Activated T-helper 1 cell treated with anti-CD3 and anti-CD28 coated beads, Interleukin-12 subunit alpha, Interleukin-12 subunit beta, Interleukin-2, Interleukin-4 antibody, amounts not matched to agents 30 ng/mL and 10 ng/mL and 1 ng/mL, durations not matched to agents 14 hours and 24 hours and 36 hours (primary cell): ENCODE results near the gene UNC119. TPM values are rescaled to one million over a fixed set of nuclear protein-coding genes. Genes with fewer than 3 reads are reported as not detected.

Experiments
- DNase-seq: peaks from one replicate; pipeline ENCODE4 v3.0.0; 2021; ENCODE audit warnings: low spot score
- H3K27ac Mint-ChIP-seq: one replicate; pipeline ENCODE4 v1.8.0; 2021; ENCODE audit warnings: mild to moderate bottlenecking, mixed read lengths
- H3K27me3 Mint-ChIP-seq: one replicate; pipeline ENCODE4 v1.8.0; 2022; ENCODE audit warnings: mild to moderate bottlenecking, moderate library complexity, mixed read lengths; ENCODE audit not compliant: insufficient read depth
- H3K36me3 Mint-ChIP-seq: one replicate; pipeline ENCODE4 v1.8.0; 2021; ENCODE audit warnings: low read depth, mixed read lengths
- H3K4me1 Mint-ChIP-seq: one replicate; pipeline ENCODE4 v1.8.0; 2021; ENCODE audit warnings: low read depth, mixed read lengths
- H3K4me3 Mint-ChIP-seq: one replicate; pipeline ENCODE4 v1.8.0; 2021; ENCODE audit warnings: mild to moderate bottlenecking, moderate library complexity, mixed read lengths
- H3K9me3 Mint-ChIP-seq: one replicate; pipeline ENCODE4 v1.8.0; 2021; ENCODE audit warnings: mixed read lengths
- intact Hi-C: fragments of 100-400 bp; cut with micrococcal nuclease; formaldehyde crosslinking; loops from one replicate; pipeline ENCODE4 v1.15.1; 2024
- total RNA-seq: library from RNA; stranded (reverse); gene quantifications from 2 replicates; pipeline ENCODE4 v1.2.3, GENCODE V29; 2022

Gene UNC119
- 63.3 and 63.9 TPM in 2 replicates for total RNA-seq

DNA sequence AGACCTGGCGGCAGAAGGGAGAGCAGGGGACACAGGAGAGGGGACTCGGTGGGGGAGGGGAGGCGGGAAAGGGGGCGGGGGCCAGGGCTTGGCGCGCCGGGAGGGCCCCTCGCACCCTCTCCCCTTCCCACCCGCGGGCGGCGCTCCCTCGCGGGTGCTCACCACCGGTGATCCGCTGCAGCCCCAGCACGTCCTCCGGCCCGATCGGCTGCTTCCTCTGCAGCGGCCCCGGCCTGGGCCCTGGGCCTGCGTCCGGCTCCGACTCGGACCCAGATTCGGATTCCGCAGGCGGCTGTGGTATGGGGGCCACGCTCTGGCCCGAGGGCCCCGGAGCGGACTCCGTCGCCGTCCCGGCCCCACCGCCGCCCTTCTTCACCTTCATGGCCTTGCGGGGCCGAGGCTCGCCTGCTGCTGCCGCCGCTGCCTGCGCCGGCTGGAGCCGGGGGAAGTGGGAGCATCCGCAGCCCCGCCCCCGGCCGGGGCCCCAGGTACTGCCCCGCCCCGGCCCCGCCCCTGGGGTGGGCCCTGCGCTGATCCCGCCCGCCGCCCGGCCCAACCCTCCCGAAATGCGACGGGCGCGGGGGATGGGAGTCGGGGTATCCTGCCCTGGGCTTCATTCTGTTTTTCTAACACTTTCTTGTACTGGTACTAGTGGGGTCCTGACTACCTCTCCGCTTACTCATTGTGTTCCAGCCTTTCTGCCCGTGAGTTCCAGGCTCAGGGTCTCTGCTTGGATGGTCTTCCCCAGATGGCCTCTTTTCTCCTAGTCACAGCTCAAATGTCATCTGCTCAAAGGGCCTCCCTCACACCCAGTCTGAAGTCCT is at the start of gene UNC119:
Gene UNC119 (minus strand): TSS at position 449 of the 824 bp plus-strand sequence. CDS start 67 bp downstream, at position 382.
- Mint-ChIP-seq H3K4me1 (peaks cover 66% of the 10 kb centered on the region), H3K4me3 (peak within 1 kb of the TSS; percentile 94), H3K27ac (peak within 1 kb of the TSS; percentile 91), H3K9me3 (no peaks in the 10 kb centered on the region), H3K36me3 (peaks cover 46% of the 10 kb centered on the region), H3K27me3 (no peaks in the 10 kb centered on the region)
- intact Hi-C loops = loop anchor here (1.0 kb wide), 2 partner anchors 19 to 24 kb away; partner anchors contain the start of genes ALDOC and PIGS
- peak; percentile 70 for DNase-seq

- H3K4me1 Mint-ChIP-seq = peaks cover 26% of the 10 kb centered on the region
- intact Hi-C loops = loop anchor here (1.0 to 5.0 kb wide), 11 partner anchors 13 to 353 kb away; partner anchors contain the start of genes BLTP2, IFT20, PHF12 and PIGS
- peak overlapping the region; percentile 98 for H3K27ac Mint-ChIP-seq
- no peaks in the 10 kb centered on the region for H3K9me3 Mint-ChIP-seq
- peak; percentile 49 for DNase-seq
- peak overlapping the region; percentile 96 for H3K4me3 Mint-ChIP-seq
- no peaks in the 10 kb centered on the region for H3K27me3 Mint-ChIP-seq
- H3K36me3 Mint-ChIP-seq = peaks cover 7% of the 10 kb centered on the region
Observed at GRCh38 chr17:28599311-28600184, 47.1 kb upstream of the UNC119 start.

DNA sequence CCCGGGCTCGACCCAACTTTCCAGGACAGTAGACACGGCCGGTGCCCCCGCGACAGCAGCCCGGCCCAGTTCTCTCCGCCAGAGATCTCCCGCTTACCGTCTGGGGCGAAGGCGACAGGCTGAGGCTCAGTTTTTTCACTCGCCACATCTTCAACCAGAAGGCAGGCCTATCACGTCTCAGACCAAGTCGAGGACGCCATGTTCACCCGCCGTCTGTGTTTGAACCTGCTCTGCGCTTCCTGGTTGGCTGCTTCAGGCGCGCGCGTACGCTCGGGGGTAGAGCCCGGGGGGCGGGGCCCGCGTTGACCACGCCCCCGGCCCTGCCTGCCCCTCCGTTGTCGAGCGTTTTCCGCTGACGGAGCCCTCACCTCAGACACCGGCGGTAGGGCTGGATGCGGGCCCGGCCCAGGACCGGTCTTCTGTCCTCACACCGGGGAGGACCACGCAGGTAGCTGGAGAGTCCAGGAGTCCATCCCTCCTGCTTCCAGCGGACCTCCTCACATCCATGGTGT is 46.4 kb upstream of the UNC119 start, which contains the start of gene SPAG5:
Gene SPAG5 (minus strand): TSS at position 227 of the 512 bp plus-strand sequence. CDS start 79 bp downstream, at position 148.
- peak within 1 kb of the TSS; percentile 96 for H3K4me3 Mint-ChIP-seq
- H3K27ac Mint-ChIP-seq = peak within 1 kb of the TSS; percentile 98
- peaks cover 26% of the 10 kb centered on the region for H3K4me1 Mint-ChIP-seq
- peak; percentile 96 for DNase-seq
- intact Hi-C loops = loop anchor here (1.0 to 5.0 kb wide), 12 partner anchors 14 to 353 kb away; partner anchors contain the start of genes BLTP2, IFT20, PHF12 and PIGS
- H3K9me3 Mint-ChIP-seq = no peaks in the 10 kb centered on the region
- H3K27me3 Mint-ChIP-seq = no peaks in the 10 kb centered on the region
- H3K36me3 Mint-ChIP-seq = peaks cover 7% of the 10 kb centered on the region

DNA sequence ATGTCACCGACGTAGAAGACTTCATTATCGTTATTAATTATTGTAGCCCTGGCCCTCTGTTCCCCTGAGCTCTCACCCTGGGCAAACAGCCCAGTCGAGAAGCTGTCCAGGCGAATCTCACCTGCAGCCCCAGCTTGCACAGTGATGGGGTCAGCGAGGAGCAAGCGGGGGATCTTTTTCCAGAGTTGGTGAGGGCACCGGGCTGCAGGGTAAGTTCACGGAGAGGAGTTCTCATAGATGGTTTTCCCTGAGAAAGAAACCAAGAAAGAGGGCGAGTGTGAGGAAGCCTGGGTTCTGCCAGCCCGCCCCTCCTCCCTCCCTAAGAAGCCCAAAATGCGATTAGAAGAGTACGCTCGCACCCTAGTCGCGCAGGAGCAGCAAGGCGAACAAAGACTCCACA is 46.0 kb upstream of the UNC119 start:
- H3K9me3 Mint-ChIP-seq = no peaks in the 10 kb centered on the region
- H3K4me1 Mint-ChIP-seq = peaks cover 26% of the 10 kb centered on the region
- DNase-seq = no peak
- peaks cover 8% of the 10 kb centered on the region for H3K36me3 Mint-ChIP-seq
- intact Hi-C loops = loop anchor here (1.0 to 5.0 kb wide), 7 partner anchors 14 to 354 kb away; partner anchors contain the start of genes IFT20, PHF12, RPL23A and SARM1
- peak overlapping the region; percentile 96 for H3K4me3 Mint-ChIP-seq
- H3K27ac Mint-ChIP-seq = peak overlapping the region; percentile 98
- no peaks in the 10 kb centered on the region for H3K27me3 Mint-ChIP-seq

DNA sequence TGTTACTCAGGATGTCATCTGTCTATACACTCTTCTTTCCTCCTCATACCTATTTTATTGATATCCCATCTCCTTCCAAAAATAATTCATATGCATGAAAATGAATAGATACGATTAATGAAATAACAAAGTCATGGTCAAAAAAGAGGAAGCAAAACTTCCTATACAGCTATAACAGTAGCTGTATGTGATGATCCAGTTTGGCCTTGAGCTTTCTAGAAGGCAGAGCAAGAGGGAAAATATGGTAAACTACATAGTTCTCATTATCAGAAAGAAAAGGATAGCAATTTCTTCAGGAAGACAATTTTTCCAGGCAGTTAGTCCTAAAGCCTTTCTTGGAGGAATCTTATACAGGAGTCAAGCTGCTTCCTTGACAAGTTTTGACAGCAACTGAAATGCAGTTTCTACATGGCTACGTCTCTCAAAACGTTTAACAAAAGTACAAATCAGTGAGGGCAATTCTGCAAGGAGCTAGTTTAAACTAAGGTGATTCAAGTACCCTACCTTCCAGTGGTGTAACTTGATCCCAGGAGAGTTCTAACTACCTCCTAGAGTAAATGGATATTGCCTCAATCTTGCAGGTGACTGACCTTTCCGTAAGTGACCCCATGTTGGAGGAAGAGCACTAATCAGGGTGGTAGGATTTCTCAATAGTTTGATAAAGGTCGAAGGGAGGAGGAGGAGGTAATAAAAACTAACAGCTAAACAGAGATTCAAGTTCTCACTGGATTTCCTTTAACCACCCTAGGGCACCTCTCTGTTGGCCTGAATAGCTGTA is 45.4 kb upstream of the UNC119 start:
- H3K4me3 Mint-ChIP-seq = peak overlapping the region; percentile 96
- peaks cover 14% of the 10 kb centered on the region for H3K36me3 Mint-ChIP-seq
- DNase-seq = no peak
- peaks cover 30% of the 10 kb centered on the region for H3K4me1 Mint-ChIP-seq
- no peaks in the 10 kb centered on the region for H3K9me3 Mint-ChIP-seq
- H3K27ac Mint-ChIP-seq = peak overlapping the region; percentile 98
- intact Hi-C loops = loop anchor here (1.0 to 5.0 kb wide), 7 partner anchors 15 to 355 kb away; partner anchors contain the start of genes IFT20, PHF12, RPL23A and SARM1
- no peaks in the 10 kb centered on the region for H3K27me3 Mint-ChIP-seq

DNA sequence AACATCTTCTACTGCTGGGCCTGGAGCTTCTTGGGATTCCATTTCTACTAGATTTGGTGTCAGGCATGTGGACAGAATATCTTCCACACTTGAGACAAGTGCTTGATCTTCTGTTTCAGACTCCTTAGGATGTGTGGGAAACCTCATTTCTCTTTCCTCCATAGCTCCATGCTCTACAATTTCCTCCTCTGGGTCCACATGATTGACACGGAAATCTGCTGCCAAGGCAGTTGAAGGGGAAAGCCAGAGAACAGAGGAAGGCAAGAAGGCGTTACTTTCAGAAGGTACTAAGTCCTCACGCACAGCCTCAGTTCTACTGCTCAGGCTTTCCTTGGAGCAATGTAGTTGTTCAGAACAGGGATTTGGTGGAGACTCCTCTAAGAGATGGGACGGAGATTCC is 39.8 kb upstream of the UNC119 start:
- peak overlapping the region; percentile 40 for H3K27ac Mint-ChIP-seq
- DNase-seq = no peak
- H3K4me3 Mint-ChIP-seq = no peak overlapping the region
- H3K9me3 Mint-ChIP-seq = no peaks in the 10 kb centered on the region
- H3K27me3 Mint-ChIP-seq = no peaks in the 10 kb centered on the region
- H3K36me3 Mint-ChIP-seq = peaks cover 31% of the 10 kb centered on the region
- peaks cover 23% of the 10 kb centered on the region for H3K4me1 Mint-ChIP-seq
- intact Hi-C loops = no loop called here

GRCh38 chr17:28585851-28586250 is 33.4 kb upstream of the UNC119 start:
- H3K27me3 Mint-ChIP-seq = no peaks in the 10 kb centered on the region
- peaks cover 1% of the 10 kb centered on the region for H3K4me1 Mint-ChIP-seq
- H3K4me3 Mint-ChIP-seq = no peak overlapping the region
- H3K36me3 Mint-ChIP-seq = peaks cover 27% of the 10 kb centered on the region
- no peaks in the 10 kb centered on the region for H3K9me3 Mint-ChIP-seq
- no peak overlapping the region for H3K27ac Mint-ChIP-seq
- DNase-seq = no peak
- intact Hi-C loops = no loop called here

DNA sequence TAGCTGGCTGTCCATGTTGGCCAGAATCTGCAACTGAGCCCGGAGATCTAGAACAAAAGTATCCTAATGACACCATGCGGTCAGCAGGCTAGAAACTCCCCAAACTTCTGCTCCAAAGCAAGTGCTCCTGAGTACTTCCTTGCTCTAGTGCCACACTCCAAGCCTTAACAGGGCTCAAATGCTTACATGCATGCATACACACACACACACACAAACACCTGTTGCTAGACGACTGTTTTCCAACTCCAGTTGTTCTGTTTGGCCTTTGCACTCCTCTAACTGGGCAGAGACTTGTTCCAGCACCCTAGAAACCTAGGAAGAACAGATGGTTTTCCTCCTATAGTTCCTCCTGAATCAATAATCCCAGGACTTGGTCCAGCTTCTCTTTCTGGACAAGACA is 32.0 kb upstream of the UNC119 start:
- no peak overlapping the region for H3K4me3 Mint-ChIP-seq

DNA sequence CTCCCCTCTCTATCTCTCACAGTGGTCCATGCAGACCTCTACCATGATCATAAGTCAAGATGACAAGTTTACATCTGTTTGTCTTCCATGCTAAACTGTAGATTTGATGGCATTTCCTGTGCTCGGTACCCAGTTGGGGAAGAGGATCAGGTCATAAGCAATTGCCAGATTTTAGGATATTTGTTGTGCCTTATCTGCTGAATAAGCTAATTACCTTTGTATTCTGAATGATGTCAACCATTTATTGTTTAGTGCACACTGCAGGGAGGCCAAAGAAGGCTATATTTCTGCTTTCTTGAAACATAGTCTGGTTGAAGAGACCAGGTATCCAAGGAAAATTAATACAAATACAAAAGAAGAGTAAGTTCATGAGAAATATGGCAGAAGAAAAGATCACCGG is 30.1 kb upstream of the UNC119 start:
- Mint-ChIP-seq H3K36me3 (peaks cover 36% of the 10 kb centered on the region), H3K4me3 (no peak overlapping the region), H3K27me3 (no peaks in the 10 kb centered on the region), H3K4me1 (peaks cover 27% of the 10 kb centered on the region), H3K9me3 (no peaks in the 10 kb centered on the region), H3K27ac (no peak overlapping the region)
- no peak for DNase-seq
- intact Hi-C loops = no loop called here

More for the DNA sequence above, 32.0 kb upstream of the UNC119 start:
- Mint-ChIP-seq H3K36me3 (peaks cover 38% of the 10 kb centered on the region), H3K9me3 (no peaks in the 10 kb centered on the region), H3K4me1 (peaks cover 15% of the 10 kb centered on the region), H3K27me3 (no peaks in the 10 kb centered on the region), H3K27ac (no peak overlapping the region)
- intact Hi-C loops = no loop called here
- no peak for DNase-seq

DNA sequence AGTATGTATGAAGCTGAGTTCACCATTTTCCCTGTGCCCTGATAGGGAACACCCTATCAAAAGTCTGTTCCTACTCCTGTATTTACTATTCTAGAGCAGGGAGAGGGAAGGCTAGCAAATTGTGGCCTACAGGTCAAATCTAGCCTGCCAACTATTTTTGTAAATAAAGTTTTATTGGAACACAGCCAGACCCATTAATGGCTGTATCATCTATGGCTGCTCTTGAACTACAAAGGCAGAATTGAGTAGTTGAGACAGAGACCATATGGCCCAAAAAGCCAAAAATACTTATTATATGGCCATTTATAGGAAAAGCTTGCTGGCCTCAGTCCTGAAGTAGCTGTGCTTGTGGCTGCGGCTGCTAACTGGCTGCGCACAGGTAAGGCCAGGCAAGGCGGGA is 28.5 kb upstream of the UNC119 start:
- DNase-seq = no peak
- H3K27me3 Mint-ChIP-seq = no peaks in the 10 kb centered on the region
- H3K27ac Mint-ChIP-seq = no peak overlapping the region
- H3K36me3 Mint-ChIP-seq = peaks cover 41% of the 10 kb centered on the region
- peak overlapping the region; percentile 34 for H3K4me3 Mint-ChIP-seq
- H3K4me1 Mint-ChIP-seq = peaks cover 40% of the 10 kb centered on the region
- intact Hi-C loops = no loop called here
- no peaks in the 10 kb centered on the region for H3K9me3 Mint-ChIP-seq

- peak overlapping the region; percentile 77 for H3K27ac Mint-ChIP-seq
- peak overlapping the region; percentile 64 for H3K4me3 Mint-ChIP-seq
- DNase-seq = peak; percentile 37
- intact Hi-C loops = loop anchor here (1.0 to 10.0 kb wide), 4 partner anchors 8 to 375 kb away; partner anchors contain the start of genes PHF12, PIGS and SPAG5
- H3K4me1 Mint-ChIP-seq = peaks cover 53% of the 10 kb centered on the region
- H3K9me3 Mint-ChIP-seq = no peaks in the 10 kb centered on the region
- H3K27me3 Mint-ChIP-seq = no peaks in the 10 kb centered on the region
- peaks cover 35% of the 10 kb centered on the region for H3K36me3 Mint-ChIP-seq
Observed at GRCh38 chr17:28579526-28579925, 27.1 kb upstream of the UNC119 start.
